ENCODE results near the gene PCP2.
A peak's percentile ranks its signal among the peaks of the same experiment; 100 is the strongest.

PCP2 gene

GRCh38 chr19:7680606-7681339, 47.3 kb upstream of the PCP2 start, which contains the start of gene TRAPPC5:
TRAPPC5 (plus strand) TSS chr19:7680833; CDS start chr19:7682254, 1,421 bp downstream.
- peak within 1 kb of the TSS; percentile 99 for H3K18ac ChIP-seq (ENCODE audit: low read length)
- DNase-seq (ENCODE audit: low spot score) = peak; percentile 87
- H3K36me3 ChIP-seq (replicated peaks in 1 of 2; ENCODE audit: control insufficient read depth in 2 of 2, insufficient read depth in 2 of 2, low read length in 2 of 2) = peaks cover 16 to 21% of the 10 kb centered on the region in 2 donors
- H2AK5ac ChIP-seq (ENCODE audit: low read depth, low read length) = peak within 1 kb of the TSS; percentile 98
- H3K14ac ChIP-seq (ENCODE audit: low read length) = peak within 1 kb of the TSS; percentile 99
- peaks cover 17% of the 10 kb centered on the region for H3K79me1 ChIP-seq (ENCODE audit: low read depth, low read length)
- H3K27me3 ChIP-seq (ENCODE audit: control insufficient read depth in 3 of 3, insufficient read depth in 3 of 3, low read depth in 1 of 3, low read length in 3 of 3) = peaks cover 0 to 11% (median 8%) of the 10 kb centered on the region in 3 experiments
- peak within 1 kb of the TSS; percentile 93 for H2BK5ac ChIP-seq (ENCODE audit: low read length)
- H3K27ac ChIP-seq (replicated peaks; ENCODE audit: low read length) = no peak within 1 kb of the TSS
- peak within 1 kb of the TSS; percentile 61 for H2BK120ac ChIP-seq (ENCODE audit: low read depth, low read length)
- H3K9me3 ChIP-seq (replicated peaks in 1 of 2; ENCODE audit: control insufficient read depth in 2 of 2, insufficient read depth in 1 of 2, low read depth in 1 of 2, low read length in 2 of 2) = no peaks in the 10 kb centered on the region
- peaks cover 9 to 10% of the 10 kb centered on the region in 2 donors for H3K4me1 ChIP-seq (ENCODE audit: control insufficient read depth in 2 of 2, insufficient read depth in 1 of 2, low read depth in 1 of 2, low read length in 2 of 2)
- H2BK12ac ChIP-seq (ENCODE audit: low read length) = peak within 1 kb of the TSS; percentile 97
- peak within 1 kb of the TSS; percentile 94 for H2AFZ ChIP-seq (ENCODE audit: low read length)
- no CpG with 5 or more reads among the region's 79 CpGs for WGBS, 2 donors (ENCODE audit: extremely low coverage in 2 of 2, insufficient read length in 2 of 2, insufficient replicate concordance in 1 of 2)
- no peak within 1 kb of the TSS for H4K91ac ChIP-seq (ENCODE audit: low read depth, low read length, poor library complexity)
- peak within 1 kb of the TSS; percentile 100 for H3K9ac ChIP-seq (ENCODE audit: low read depth, low read length, poor library complexity)
- peak within 1 kb of the TSS; percentile 92 for H3K4me2 ChIP-seq (ENCODE audit: insufficient read depth, low read length, poor library complexity, severe bottlenecking)
- peak within 1 kb of the TSS; percentile 84 for H3K4ac ChIP-seq (ENCODE audit: low read length)
- H3K23ac ChIP-seq (ENCODE audit: low read depth, low read length, poor library complexity) = peak within 1 kb of the TSS; percentile 89
- H2BK15ac ChIP-seq (ENCODE audit: low read length) = peak within 1 kb of the TSS; percentile 81
- peak within 1 kb of the TSS; percentile 96 for H4K8ac ChIP-seq (ENCODE audit: low read depth, low read length)
- H3K4me3 ChIP-seq (ENCODE audit: low read length in 2 of 2) = peak within 1 kb of the TSS; percentile 97 to 98

GRCh38 chr19:7679771-7680605, 46.5 kb upstream of the PCP2 start:
- no peak overlapping the region for H2BK120ac ChIP-seq (ENCODE audit: low read depth, low read length)
- H3K79me1 ChIP-seq (ENCODE audit: low read depth, low read length) = peaks cover 17% of the 10 kb centered on the region
- H3K9ac ChIP-seq (ENCODE audit: low read depth, low read length, poor library complexity) = no peak overlapping the region
- H3K9me3 ChIP-seq (replicated peaks in 1 of 2; ENCODE audit: control insufficient read depth in 2 of 2, insufficient read depth in 1 of 2, low read depth in 1 of 2, low read length in 2 of 2) = no peaks in the 10 kb centered on the region
- DNase-seq (ENCODE audit: low spot score) = no peak
- H4K8ac ChIP-seq (ENCODE audit: low read depth, low read length) = peak overlapping the region; percentile 96
- peaks cover 0 to 11% (median 8%) of the 10 kb centered on the region in 3 experiments for H3K27me3 ChIP-seq (ENCODE audit: control insufficient read depth in 3 of 3, insufficient read depth in 3 of 3, low read depth in 1 of 3, low read length in 3 of 3)
- H2AK5ac ChIP-seq (ENCODE audit: low read depth, low read length) = peak overlapping the region; percentile 1
- no peak overlapping the region for H4K91ac ChIP-seq (ENCODE audit: low read depth, low read length, poor library complexity)
- WGBS, 2 donors (ENCODE audit: extremely low coverage in 2 of 2, insufficient read length in 2 of 2, insufficient replicate concordance in 1 of 2) = no CpG with 5 or more reads among the region's 22 CpGs
- H3K23ac ChIP-seq (ENCODE audit: low read depth, low read length, poor library complexity) = peak overlapping the region; percentile 89
- H2BK5ac ChIP-seq (ENCODE audit: low read length) = peak overlapping the region; percentile 93
- peak overlapping the region; percentile 94 for H3K18ac ChIP-seq (ENCODE audit: low read length)
- peak overlapping the region; percentile 49 to 97 for H3K4me3 ChIP-seq (ENCODE audit: low read length in 2 of 2)
- peak overlapping the region; percentile 73 for H3K4me2 ChIP-seq (ENCODE audit: insufficient read depth, low read length, poor library complexity, severe bottlenecking)
- H3K27ac ChIP-seq (replicated peaks; ENCODE audit: low read length) = no peak overlapping the region
- H3K36me3 ChIP-seq (replicated peaks in 1 of 2; ENCODE audit: control insufficient read depth in 2 of 2, insufficient read depth in 2 of 2, low read length in 2 of 2) = peaks cover 13 to 21% of the 10 kb centered on the region in 2 donors
- H2BK12ac ChIP-seq (ENCODE audit: low read length) = peak overlapping the region; percentile 97
- H3K4ac ChIP-seq (ENCODE audit: low read length) = no peak overlapping the region
- peak overlapping the region; percentile 94 for H2AFZ ChIP-seq (ENCODE audit: low read length)
- peak overlapping the region; percentile 81 for H2BK15ac ChIP-seq (ENCODE audit: low read length)
- peak overlapping the region; percentile 82 for H3K14ac ChIP-seq (ENCODE audit: low read length)
- H3K4me1 ChIP-seq (ENCODE audit: control insufficient read depth in 2 of 2, insufficient read depth in 1 of 2, low read depth in 1 of 2, low read length in 2 of 2) = peaks cover 8 to 9% of the 10 kb centered on the region in 2 donors

- no peak overlapping the region for H4K91ac ChIP-seq (ENCODE audit: low read depth, low read length, poor library complexity)
- peaks cover 8 to 9% of the 10 kb centered on the region in 2 donors for H3K4me1 ChIP-seq (ENCODE audit: control insufficient read depth in 2 of 2, insufficient read depth in 1 of 2, low read depth in 1 of 2, low read length in 2 of 2)
- no peak overlapping the region for H2BK15ac ChIP-seq (ENCODE audit: low read length)
- no peak overlapping the region for H2BK5ac ChIP-seq (ENCODE audit: low read length)
- H3K4me3 ChIP-seq (ENCODE audit: low read length in 2 of 2) = no peak overlapping the region
- H3K18ac ChIP-seq (ENCODE audit: low read length) = no peak overlapping the region
- H2BK12ac ChIP-seq (ENCODE audit: low read length) = no peak overlapping the region
- H3K23ac ChIP-seq (ENCODE audit: low read depth, low read length, poor library complexity) = no peak overlapping the region
- H3K27me3 ChIP-seq (ENCODE audit: control insufficient read depth in 3 of 3, insufficient read depth in 3 of 3, low read depth in 1 of 3, low read length in 3 of 3) = peaks cover 0 to 11% (median 8%) of the 10 kb centered on the region in 3 experiments
- no peak overlapping the region for H3K14ac ChIP-seq (ENCODE audit: low read length)
- DNase-seq (ENCODE audit: low spot score) = no peak
- peaks cover 17% of the 10 kb centered on the region for H3K79me1 ChIP-seq (ENCODE audit: low read depth, low read length)
- H3K36me3 ChIP-seq (replicated peaks in 1 of 2; ENCODE audit: control insufficient read depth in 2 of 2, insufficient read depth in 2 of 2, low read length in 2 of 2) = peaks cover 13 to 21% of the 10 kb centered on the region in 2 donors
- H2BK120ac ChIP-seq (ENCODE audit: low read depth, low read length) = no peak overlapping the region
- H2AFZ ChIP-seq (ENCODE audit: low read length) = peak overlapping the region; percentile 20
- no peak overlapping the region for H3K27ac ChIP-seq (replicated peaks; ENCODE audit: low read length)
- no peak overlapping the region for H2AK5ac ChIP-seq (ENCODE audit: low read depth, low read length)
- no CpG with 5 or more reads among the region's 30 CpGs for WGBS, 2 donors (ENCODE audit: extremely low coverage in 2 of 2, insufficient read length in 2 of 2, insufficient replicate concordance in 1 of 2)
- H3K4me2 ChIP-seq (ENCODE audit: insufficient read depth, low read length, poor library complexity, severe bottlenecking) = no peak overlapping the region
- H3K9ac ChIP-seq (ENCODE audit: low read depth, low read length, poor library complexity) = no peak overlapping the region
- H3K9me3 ChIP-seq (replicated peaks in 1 of 2; ENCODE audit: control insufficient read depth in 2 of 2, insufficient read depth in 1 of 2, low read depth in 1 of 2, low read length in 2 of 2) = no peaks in the 10 kb centered on the region
- H4K8ac ChIP-seq (ENCODE audit: low read depth, low read length) = peak overlapping the region; percentile 94
- no peak overlapping the region for H3K4ac ChIP-seq (ENCODE audit: low read length)
These were observed 45.6 kb upstream of the PCP2 start for GRCh38 chr19:7678971-7679751.
